Large intestine (tissue), 3 donors: ENCODE results near the gene CAAP1. TPM values are rescaled to one million over a fixed set of nuclear protein-coding genes. Genes with fewer than 3 reads are reported as not detected.

Experiments used
- DNase-seq, 2 donors: peaks; one replicate each; pipeline versions ENCODE4 v3.0.0 to v3.0.0-alpha.2; 2013
- H3K27ac ChIP-seq: one replicate; pipeline ENCODE4 v1.5.1; 2013; ENCODE audit warnings: low read length
- H3K27me3 ChIP-seq: 2 replicates; pipeline ENCODE4 v1.6.1; 2013; ENCODE audit warnings: low read length; ENCODE audit not compliant: control insufficient read depth, insufficient read depth
- H3K36me3 ChIP-seq: 2 replicates; pipeline ENCODE4 v1.6.1; 2013; ENCODE audit warnings: low read length; ENCODE audit not compliant: control insufficient read depth, insufficient read depth
- H3K4me1 ChIP-seq: one replicate; pipeline ENCODE4 v1.6.1; 2013; ENCODE audit warnings: low read length; ENCODE audit not compliant: control insufficient read depth, insufficient read depth
- H3K4me3 ChIP-seq: one replicate; pipeline ENCODE4 v1.5.1; 2013; ENCODE audit warnings: low read length
- H3K9me3 ChIP-seq: one replicate; pipeline ENCODE4 v1.6.1; 2013; ENCODE audit warnings: mild to moderate bottlenecking, low read depth, low read length, moderate library complexity; ENCODE audit not compliant: control insufficient read depth
- WGBS: methylation state at CpG from one replicate; pipeline ENCODE4 v1.1.5; 2013; ENCODE audit warnings: low lambda C conversion rate; ENCODE audit not compliant: insufficient coverage; 5-methylcytosine and 5-hydroxymethylcytosine counted together
- polyA plus RNA-seq: library from polyadenylated mRNA; unstranded; fragments of 120-200 nt; gene quantifications from one replicate; pipeline ENCODE4 v1.2.1, GENCODE V29; 2013

The CAAP1 gene
- polyA plus RNA-seq, 1 donor: 34.7 TPM

DNA sequence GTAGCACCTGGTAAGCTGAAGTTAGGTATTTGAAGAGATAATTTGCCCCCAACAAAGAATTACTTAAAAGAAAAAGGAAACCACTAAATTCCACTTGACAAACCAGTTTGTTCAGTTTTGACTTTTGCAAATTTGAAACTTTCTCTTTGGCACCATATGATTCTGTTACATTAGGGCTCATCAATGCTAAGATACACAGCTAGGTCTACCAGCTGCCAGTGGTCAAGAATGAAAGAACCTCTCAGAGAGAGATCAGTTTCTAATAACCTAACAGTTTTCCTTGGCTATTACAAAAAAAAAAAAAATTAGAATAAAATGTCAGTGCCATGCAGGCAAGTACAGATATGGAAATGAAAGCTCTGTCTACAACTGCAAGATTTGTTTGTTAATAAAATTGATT, 92.3 kb downstream of the CAAP1 start:
- Histone ChIP-seq H3K27me3 (no peaks in the 10 kb centered on the region), H3K9me3 (no peaks in the 10 kb centered on the region), H3K36me3 (no peaks in the 10 kb centered on the region), H3K27ac (no peak overlapping the region), H3K4me3 (no peak overlapping the region), H3K4me1 (no peaks in the 10 kb centered on the region)
- no peak for DNase-seq

DNA sequence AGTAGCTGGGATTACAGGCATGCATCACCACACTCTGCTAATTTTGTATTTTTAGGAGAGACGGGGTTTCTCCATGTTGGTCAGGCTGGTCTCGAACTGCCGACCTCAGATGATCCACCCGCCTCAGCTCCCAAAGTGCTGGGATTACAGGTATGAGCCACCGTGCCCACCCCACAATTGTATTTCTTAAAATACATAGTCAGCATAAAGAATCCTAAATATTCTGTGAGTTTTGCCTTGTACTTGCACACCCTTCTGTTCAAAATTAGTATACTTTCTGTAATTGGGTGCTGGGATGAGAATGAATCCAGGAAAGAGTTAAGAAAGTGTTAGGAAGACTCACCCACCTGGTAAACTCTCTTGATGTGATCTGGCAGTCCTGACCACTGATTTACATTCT, 101.3 kb downstream of the CAAP1 start:
- Histone ChIP-seq H3K4me3 (no peak overlapping the region), H3K27ac (no peak overlapping the region), H3K27me3 (no peaks in the 10 kb centered on the region), H3K4me1 (no peaks in the 10 kb centered on the region), H3K36me3 (no peaks in the 10 kb centered on the region), H3K9me3 (no peaks in the 10 kb centered on the region)
- no peak for DNase-seq
- no CpG with 5 or more reads among the region's 5 CpGs for WGBS

Other genes with a start within 250 kb of the CAAP1 start
- 24.3 TPM for gene PLAA, start 54.4 kb upstream of the CAAP1 start, polyA plus RNA-seq
- gene IFT74, start 63.6 kb upstream of the CAAP1 start, polyA plus RNA-seq: 20.8 TPM
- 83.7 TPM for gene LRRC19, start 112.9 kb upstream of the CAAP1 start, polyA plus RNA-seq
- gene TEK, start 216.4 kb upstream of the CAAP1 start, polyA plus RNA-seq: 14.6 TPM